Medulla oblongata (tissue), 1 donor: Measurements from ENCODE around the gene SEPTIN8.
"Not testable (repeated sequence)": the region's sequence is repeated elsewhere in the genome, so short reads cannot be mapped to it uniquely, and the experiment has no call there.

Experiments used
- DNase-seq: peaks from one replicate; pipeline ENCODE4 v3.0.0-alpha.2; 2015; ENCODE audit errors: extremely low spot score

The SEPTIN8 gene

GRCh38 chr5:132812781-132813598, 36.0 kb upstream of the SEPTIN8 start, which contains the start of gene SOWAHA:
Gene SOWAHA (plus strand): TSS chr5:132813302. CDS start chr5:132813622, 320 bp downstream.
- DNase-seq, result peak; percentile 28

- no peak for DNase-seq
Measured at GRCh38 chr5:132812123-132812765, 35.2 kb upstream of the SEPTIN8 start.

- DNase-seq, result no peak
Measured at GRCh38 chr5:132810605-132811004, 33.6 kb upstream of the SEPTIN8 start.

GRCh38 chr5:132808866-132809265, 31.8 kb upstream of the SEPTIN8 start:
- DNase-seq, result no peak

GRCh38 chr5:132808448-132808847, 31.4 kb upstream of the SEPTIN8 start:
- no peak for DNase-seq

GRCh38 chr5:132807163-132807838, 30.3 kb upstream of the SEPTIN8 start:
- peak; percentile 82 for DNase-seq

- DNase-seq, result not testable (repeated sequence)
Measured at GRCh38 chr5:132806804-132807162, 29.7 kb upstream of the SEPTIN8 start.

- not testable (repeated sequence) for DNase-seq
Measured at GRCh38 chr5:132805872-132806271, 28.8 kb upstream of the SEPTIN8 start.

- DNase-seq, result not testable (repeated sequence)
Measured at GRCh38 chr5:132804219-132804618, 27.2 kb upstream of the SEPTIN8 start.

- not testable (repeated sequence) for DNase-seq
Measured at GRCh38 chr5:132802685-132803066, 25.6 kb upstream of the SEPTIN8 start.

- DNase-seq, result peak; percentile 13
Measured at GRCh38 chr5:132802044-132802684, 25.1 kb upstream of the SEPTIN8 start.

- peak; percentile 93 for DNase-seq
Measured at GRCh38 chr5:132800545-132800944, 23.5 kb upstream of the SEPTIN8 start.

GRCh38 chr5:132799392-132799791, 22.4 kb upstream of the SEPTIN8 start:
- DNase-seq, result no peak

GRCh38 chr5:132797651-132798050, 20.6 kb upstream of the SEPTIN8 start:
- DNase-seq, result peak; percentile 83

- no peak for DNase-seq
Measured at GRCh38 chr5:132791026-132791425, 14.0 kb upstream of the SEPTIN8 start.

GRCh38 chr5:132790201-132790865, 13.3 kb upstream of the SEPTIN8 start:
- peak; percentile 68 for DNase-seq

- peak; percentile 11 for DNase-seq
Measured at GRCh38 chr5:132788990-132789886, 12.2 kb upstream of the SEPTIN8 start.

GRCh38 chr5:132788508-132788907, 11.5 kb upstream of the SEPTIN8 start:
- no peak for DNase-seq

GRCh38 chr5:132787076-132787475, 10.0 kb upstream of the SEPTIN8 start:
- DNase-seq, result no peak

GRCh38 chr5:132785864-132786263, 8.8 kb upstream of the SEPTIN8 start:
- DNase-seq, result no peak
